ENCODE results near the gene DIPK2B. TPM values are rescaled to one million over a fixed set of nuclear protein-coding genes. Genes with fewer than 3 reads are reported as not detected.

Gene DIPK2B
- total and polyA plus RNA-seq, 2 of the 13 experiments (the other 11 are each of a cell fraction or from before 2014, with no cell fraction given): not detected

- H3K27me3 ChIP-seq (ENCODE audit: control insufficient read depth in 1 of 2, insufficient read depth in 2 of 2, low read length in 2 of 2): no peaks in the 10 kb centered on the region
- no peak overlapping the region for H3K4me3 ChIP-seq (replicated peaks in 1 of 3; ENCODE audit: insufficient read depth in 1 of 3, low read depth in 2 of 3, low read length in 3 of 3)
- no peak overlapping the region for H3K9ac ChIP-seq (ENCODE audit: insufficient read depth, low read depth, low read length)
- H2AFZ ChIP-seq (ENCODE audit: low read length): no peak overlapping the region
- H3K27ac ChIP-seq (ENCODE audit: extremely low read length, insufficient read depth, low read length): no peak overlapping the region
- no TSS peak for BruUV-seq (replicated peaks)
- no peaks in the 10 kb centered on the region for H3K9me3 ChIP-seq (ENCODE audit: low read length)
- intact Hi-C loops (cut with micrococcal nuclease; ENCODE audit: unreplicated experiment) (no loop called here), in situ Hi-C loops (cut with HindIII; ENCODE audit: extremely low pct_ligation_motif_present, low pct_unique_long_range_greater_than_20kb) (loop anchor here (25.0 kb wide), 1 partner anchor 1234 kb away; the partner anchor contains the start of gene NDP)
- H4K20me1 ChIP-seq (ENCODE audit: insufficient read depth, low read length): no peaks in the 10 kb centered on the region
- no peak overlapping the region for H3K4me2 ChIP-seq (ENCODE audit: low read depth, low read length)
- ChIA-PET CTCF (ENCODE audit: low intra/inter-chr PET ratio, low total read pairs) (no interaction called here), POLR2A (no interaction called here)
- no peaks in the 10 kb centered on the region for H3K4me1 ChIP-seq (ENCODE audit: insufficient read depth, low read length)
- no peaks in the 10 kb centered on the region for H3K36me3 ChIP-seq (replicated peaks in 1 of 2; ENCODE audit: control insufficient read depth in 1 of 2, insufficient read depth in 2 of 2, low read length in 2 of 2)
- ATAC-seq (no peak), FAIRE-seq (no peak), DNase-seq (ENCODE audit: low spot score) (no peak)
- 0% methylated on average over 1 of the region's 2 CpGs for WGBS (ENCODE audit: low lambda C conversion rate)
- no peaks in the 10 kb centered on the region for H3K79me2 ChIP-seq (ENCODE audit: insufficient read depth, low read length)
- TF ChIP-seq NFYC (CRISPR knock-in tag; IDR thresholded peaks at IDR 0.05) (no peak), IKZF5 (CRISPR knock-in tag; IDR thresholded peaks at IDR 0.05) (no peak), ZBTB40 (IDR thresholded peaks at IDR 0.05) (no peak), ZBTB40 (CRISPR knock-in tag; IDR thresholded peaks at IDR 0.05) (no peak), ZNF788 (CRISPR knock-in tag; IDR thresholded peaks at IDR 0.05; ENCODE audit: borderline replicate concordance) (no peak), ERF (CRISPR knock-in tag; IDR thresholded peaks at IDR 0.05) (no peak), TFDP1 (CRISPR knock-in tag; IDR thresholded peaks at IDR 0.05; ENCODE audit: borderline replicate concordance) (no peak), CREM (IDR thresholded peaks at IDR 0.05) (no peak), CREM (CRISPR knock-in tag; IDR thresholded peaks at IDR 0.05) (no peak), ZNF574 (CRISPR knock-in tag; IDR thresholded peaks at IDR 0.05) (no peak), BHLHE40 (IDR thresholded peaks at IDR 0.05; ENCODE audit: low read length) (no peak), ZSCAN21 (CRISPR knock-in tag; IDR thresholded peaks at IDR 0.05; ENCODE audit: borderline replicate concordance) (no peak)
Measured at GRCh38 chrX:45196701-45197100, 4.0 kb downstream of the DIPK2B start.
